HFFc6 (cell line): ENCODE measurements around the gene C17orf75. TPM values are rescaled to one million over a fixed set of nuclear protein-coding genes. Genes with fewer than 3 reads are reported as not detected.
"Not testable (repeated sequence)": the region's sequence is repeated elsewhere in the genome, so short reads cannot be mapped to it uniquely, and the experiment has no call there.

Experiments
- DNase-seq: peaks from one replicate; pipeline ENCODE4 v3.0.0-alpha.2; 2018
- H3K27ac Mint-ChIP-seq: 2 replicates; pipeline ENCODE4 v1.8.0; 2020; ENCODE audit warnings: mild to moderate bottlenecking, mixed read lengths
- H3K27me3 Mint-ChIP-seq: 2 replicates; pipeline ENCODE4 v1.8.0; 2021; ENCODE audit warnings: mild to moderate bottlenecking, moderate library complexity, mixed read lengths; ENCODE audit not compliant: insufficient read depth
- H3K36me3 Mint-ChIP-seq: 2 replicates; pipeline ENCODE4 v1.8.0; 2021; ENCODE audit warnings: low read depth, mixed read lengths
- H3K4me1 Mint-ChIP-seq: 2 replicates; pipeline ENCODE4 v1.8.0; 2020; ENCODE audit warnings: low read depth, mixed read lengths
- H3K4me3 Mint-ChIP-seq: 2 replicates; pipeline ENCODE4 v1.8.0; 2020; ENCODE audit warnings: mild to moderate bottlenecking, moderate library complexity, mixed read lengths
- H3K9me3 Mint-ChIP-seq: 2 replicates; pipeline ENCODE4 v1.8.0; 2020; ENCODE audit warnings: mild to moderate bottlenecking, mixed read lengths
- CTCF ChIP-seq: fragments of 200-600 bp; sonication (generic); IDR thresholded peaks from 2 replicates; pipeline ENCODE4 v1.5.0; 2021; ENCODE audit warnings: antibody characterized with exemption, mild to moderate bottlenecking
- total RNA-seq, 6 experiments: library from RNA; stranded (reverse); fragmentation: NEBNext Ultra II Directional; extraction: Animal tissue kit (Norgen Biotek cat#: 25700); gene quantifications; 2 replicates in 1 of 6; 3 replicates in 5 of 6; pipeline ENCODE4 v1.2.3, GENCODE V29; 2021

The C17orf75 gene
- total RNA-seq, 6 experiments from 2014 or later: 16.4 to 25.9 (median 23.9) TPM

GRCh38 chr17:32319548-32319905, 22.4 kb downstream of the C17orf75 start:
- no peaks in the 10 kb centered on the region for H3K36me3 Mint-ChIP-seq
- H3K27me3 Mint-ChIP-seq: peaks cover 26% of the 10 kb centered on the region
- peaks cover 9% of the 10 kb centered on the region for H3K4me1 Mint-ChIP-seq
- TF ChIP-seq CTCF: peak; percentile 92
- H3K9me3 Mint-ChIP-seq: no peaks in the 10 kb centered on the region
- DNase-seq: peak; percentile 41
- no peak overlapping the region for H3K27ac Mint-ChIP-seq
- no peak overlapping the region for H3K4me3 Mint-ChIP-seq

- no peak for TF ChIP-seq CTCF
- no peaks in the 10 kb centered on the region for H3K36me3 Mint-ChIP-seq
- H3K27ac Mint-ChIP-seq: no peak overlapping the region
- H3K9me3 Mint-ChIP-seq: no peaks in the 10 kb centered on the region
- peaks cover 26% of the 10 kb centered on the region for H3K27me3 Mint-ChIP-seq
- no peaks in the 10 kb centered on the region for H3K4me1 Mint-ChIP-seq
- DNase-seq: no peak
- no peak overlapping the region for H3K4me3 Mint-ChIP-seq
Observed at GRCh38 chr17:32318071-32318470, 23.9 kb downstream of the C17orf75 start.

- no peak for DNase-seq
- Mint-ChIP-seq H3K27ac (no peak overlapping the region), H3K4me3 (no peak overlapping the region), H3K27me3 (peaks cover 26% of the 10 kb centered on the region), H3K36me3 (no peaks in the 10 kb centered on the region), H3K9me3 (no peaks in the 10 kb centered on the region), H3K4me1 (no peaks in the 10 kb centered on the region)
- no peak for TF ChIP-seq CTCF
Observed at GRCh38 chr17:32317353-32317752, 24.6 kb downstream of the C17orf75 start.

GRCh38 chr17:32316653-32317052, 25.3 kb downstream of the C17orf75 start:
- not testable (repeated sequence) for H3K4me1 Mint-ChIP-seq, H3K9me3 Mint-ChIP-seq, H3K36me3 Mint-ChIP-seq, H3K4me3 Mint-ChIP-seq, H3K27ac Mint-ChIP-seq, DNase-seq
- H3K27me3 Mint-ChIP-seq: peaks cover 26% of the 10 kb centered on the region

- no peak for TF ChIP-seq CTCF
- H3K27me3 Mint-ChIP-seq: peaks cover 35% of the 10 kb centered on the region
- H3K9me3 Mint-ChIP-seq: no peaks in the 10 kb centered on the region
- no peaks in the 10 kb centered on the region for H3K36me3 Mint-ChIP-seq
- H3K4me1 Mint-ChIP-seq: peaks cover 10% of the 10 kb centered on the region
- DNase-seq: no peak
- no peak overlapping the region for H3K27ac Mint-ChIP-seq
- H3K4me3 Mint-ChIP-seq: no peak overlapping the region
Observed at GRCh38 chr17:32315171-32315570, 26.8 kb downstream of the C17orf75 start.

GRCh38 chr17:32314636-32315035, 27.3 kb downstream of the C17orf75 start:
- no peak for TF ChIP-seq CTCF
- Mint-ChIP-seq H3K4me1 (peaks cover 10% of the 10 kb centered on the region), H3K36me3 (no peaks in the 10 kb centered on the region), H3K27ac (no peak overlapping the region), H3K4me3 (no peak overlapping the region), H3K27me3 (peaks cover 39% of the 10 kb centered on the region), H3K9me3 (no peaks in the 10 kb centered on the region)
- no peak for DNase-seq
